ENCODE data around the gene KLHL10. TPM values are rescaled to one million over a fixed set of nuclear protein-coding genes. Genes with fewer than 3 reads are reported as not detected.

KLHL10 gene
- total and polyA plus RNA-seq, 10 donors: 0.03 to 2.1 (median 0.20) TPM; not detected in 5

DNA sequence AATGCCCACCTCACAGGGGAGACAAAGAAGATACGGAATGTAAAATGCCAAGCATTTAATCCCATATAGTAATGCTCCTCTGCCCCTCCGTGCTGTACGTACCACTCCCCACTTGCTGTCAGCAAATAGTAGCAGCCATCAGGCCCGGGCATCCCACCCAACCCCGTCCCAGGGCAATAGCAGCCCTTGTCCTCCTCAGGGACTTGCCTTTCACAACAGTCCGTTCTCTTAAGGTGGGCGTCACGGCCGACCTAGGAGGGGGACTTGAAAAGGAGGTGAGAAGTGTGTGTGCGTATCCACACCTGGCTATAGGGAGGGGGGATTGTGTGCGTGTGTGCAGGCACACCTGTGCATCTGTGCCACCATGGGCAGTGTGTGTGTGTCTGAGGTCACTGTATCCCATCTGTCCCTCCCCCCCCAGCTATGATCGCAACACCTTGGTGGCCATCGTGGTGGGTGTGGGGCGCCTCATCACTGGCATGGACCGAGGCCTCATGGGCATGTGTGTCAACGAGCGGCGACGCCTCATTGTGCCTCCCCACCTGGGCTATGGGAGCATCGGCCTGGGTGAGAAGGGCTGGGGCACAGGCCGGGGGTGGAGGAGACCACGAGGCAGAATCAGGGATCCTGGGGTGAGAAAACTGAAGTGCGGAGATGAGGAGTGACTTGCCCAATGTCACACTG is 20.8 kb upstream of the KLHL10 start:
- Histone ChIP-seq H3K4me1 (peaks cover 5 to 18% (median 11%) of the 10 kb centered on the region in 6 donors), H3K9me3 (no peaks in the 10 kb centered on the region), H3K27ac (no peak overlapping the region), H3K4me3 (no peak overlapping the region), H3K27me3 (replicated peaks in 1 of 7) (peaks cover 0 to 15% (median 0%) of the 10 kb centered on the region in 7 donors), H3K36me3 (no peaks in the 10 kb centered on the region)
- intact Hi-C loops (cut with DNase I; ENCODE audit: low total_unique reads): no loop called here
- TF ChIP-seq, protein P1, sequence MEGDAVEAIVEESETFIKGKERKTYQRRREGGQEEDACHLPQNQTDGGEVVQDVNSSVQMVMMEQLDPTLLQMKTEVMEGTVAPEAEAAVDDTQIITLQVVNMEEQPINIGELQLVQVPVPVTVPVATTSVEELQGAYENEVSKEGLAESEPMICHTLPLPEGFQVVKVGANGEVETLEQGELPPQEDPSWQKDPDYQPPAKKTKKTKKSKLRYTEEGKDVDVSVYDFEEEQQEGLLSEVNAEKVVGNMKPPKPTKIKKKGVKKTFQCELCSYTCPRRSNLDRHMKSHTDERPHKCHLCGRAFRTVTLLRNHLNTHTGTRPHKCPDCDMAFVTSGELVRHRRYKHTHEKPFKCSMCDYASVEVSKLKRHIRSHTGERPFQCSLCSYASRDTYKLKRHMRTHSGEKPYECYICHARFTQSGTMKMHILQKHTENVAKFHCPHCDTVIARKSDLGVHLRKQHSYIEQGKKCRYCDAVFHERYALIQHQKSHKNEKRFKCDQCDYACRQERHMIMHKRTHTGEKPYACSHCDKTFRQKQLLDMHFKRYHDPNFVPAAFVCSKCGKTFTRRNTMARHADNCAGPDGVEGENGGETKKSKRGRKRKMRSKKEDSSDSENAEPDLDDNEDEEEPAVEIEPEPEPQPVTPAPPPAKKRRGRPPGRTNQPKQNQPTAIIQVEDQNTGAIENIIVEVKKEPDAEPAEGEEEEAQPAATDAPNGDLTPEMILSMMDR (IDR thresholded peaks at IDR 0.05 in 8 of 11, conservative IDR thresholded peaks at IDR 0.05 in 3 of 11): no peak
- TF ChIP-seq POLR2A (IDR thresholded peaks at IDR 0.05) (no peak), POLR2AphosphoS5 (IDR thresholded peaks at IDR 0.05) (no peak)
- 93 to 97% (median 93%) methylated on average over 23 of the region's 23 CpGs for WGBS, 5 donors
- DNase-seq: no peak

DNA sequence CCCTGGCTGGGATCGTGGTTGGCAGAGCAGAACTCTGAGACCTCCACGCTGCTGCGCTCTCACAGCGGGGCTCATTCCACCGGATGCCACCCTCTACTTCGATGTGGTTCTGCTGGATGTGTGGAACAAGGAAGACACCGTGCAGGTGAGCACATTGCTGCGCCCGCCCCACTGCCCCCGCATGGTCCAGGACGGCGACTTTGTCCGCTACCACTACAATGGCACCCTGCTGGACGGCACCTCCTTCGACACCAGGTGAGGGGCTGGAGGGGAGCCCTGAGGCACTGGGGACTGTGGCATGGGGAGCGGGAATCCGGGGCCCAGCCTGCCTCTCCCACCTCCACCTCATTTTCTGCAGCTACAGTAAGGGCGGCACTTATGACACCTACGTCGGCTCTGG is 19.6 kb upstream of the KLHL10 start:
- intact Hi-C loops (cut with DNase I; ENCODE audit: low total_unique reads): no loop called here
- DNase-seq: no peak
- WGBS, 5 donors: 89 to 98% (median 94%) methylated on average over 18 to 20 of the region's 20 CpGs

DNA sequence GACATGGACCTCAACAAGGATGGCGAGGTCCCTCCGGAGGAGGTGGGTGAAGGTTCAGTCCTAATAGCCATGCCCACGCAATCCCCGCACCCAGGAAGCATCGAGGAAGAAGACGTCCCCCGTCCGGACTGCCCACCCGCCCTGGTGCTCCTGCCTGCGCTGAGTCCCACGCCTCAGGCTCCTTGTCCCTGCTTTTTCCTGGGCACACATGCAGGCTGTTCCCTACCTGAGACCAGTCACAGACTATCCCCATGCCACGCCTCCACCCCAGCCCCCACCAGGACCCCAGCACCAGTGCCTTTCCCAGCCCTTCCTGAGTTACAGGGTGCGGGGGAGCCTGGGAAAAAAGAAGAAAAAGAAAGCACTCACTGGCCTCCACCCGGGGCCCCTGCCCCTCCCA is 15.8 kb upstream of the KLHL10 start:
- intact Hi-C loops (cut with DNase I; ENCODE audit: low total_unique reads): no loop called here
- Histone ChIP-seq H3K36me3 (peaks cover 0 to 28% (median 17%) of the 10 kb centered on the region in 6 donors), H3K27ac (no peak overlapping the region), H3K4me3 (no peak overlapping the region), H3K4me1 (no peaks in the 10 kb centered on the region), H3K9me3 (no peaks in the 10 kb centered on the region), H3K27me3 (replicated peaks in 1 of 7) (no peaks in the 10 kb centered on the region)
- TF ChIP-seq POLR2AphosphoS5 (IDR thresholded peaks at IDR 0.05): no peak
- TF ChIP-seq, protein P1 (IDR thresholded peaks at IDR 0.05 in 8 of 11, conservative IDR thresholded peaks at IDR 0.05 in 3 of 11): no peak
- no peak for TF ChIP-seq POLR2A (IDR thresholded peaks at IDR 0.05)
- DNase-seq: no peak
- WGBS, 5 donors: 88 to 92% (median 89%) methylated on average over 11 to 14 of the region's 14 CpGs

More for the DNA sequence above, 19.6 kb upstream of the KLHL10 start:
- Histone ChIP-seq H3K27me3 (replicated peaks in 1 of 7) (peaks cover 0 to 2% (median 0%) of the 10 kb centered on the region in 7 donors), H3K27ac (no peak overlapping the region), H3K9me3 (no peaks in the 10 kb centered on the region), H3K4me1 (peaks cover 0 to 6% (median under 1%) of the 10 kb centered on the region in 6 donors), H3K4me3 (no peak overlapping the region), H3K36me3 (no peaks in the 10 kb centered on the region)
- no peak for TF ChIP-seq POLR2AphosphoS5 (IDR thresholded peaks at IDR 0.05)
- TF ChIP-seq POLR2A (IDR thresholded peaks at IDR 0.05): no peak
- TF ChIP-seq, protein P1 (IDR thresholded peaks at IDR 0.05 in 8 of 11, conservative IDR thresholded peaks at IDR 0.05 in 3 of 11): no peak

DNA sequence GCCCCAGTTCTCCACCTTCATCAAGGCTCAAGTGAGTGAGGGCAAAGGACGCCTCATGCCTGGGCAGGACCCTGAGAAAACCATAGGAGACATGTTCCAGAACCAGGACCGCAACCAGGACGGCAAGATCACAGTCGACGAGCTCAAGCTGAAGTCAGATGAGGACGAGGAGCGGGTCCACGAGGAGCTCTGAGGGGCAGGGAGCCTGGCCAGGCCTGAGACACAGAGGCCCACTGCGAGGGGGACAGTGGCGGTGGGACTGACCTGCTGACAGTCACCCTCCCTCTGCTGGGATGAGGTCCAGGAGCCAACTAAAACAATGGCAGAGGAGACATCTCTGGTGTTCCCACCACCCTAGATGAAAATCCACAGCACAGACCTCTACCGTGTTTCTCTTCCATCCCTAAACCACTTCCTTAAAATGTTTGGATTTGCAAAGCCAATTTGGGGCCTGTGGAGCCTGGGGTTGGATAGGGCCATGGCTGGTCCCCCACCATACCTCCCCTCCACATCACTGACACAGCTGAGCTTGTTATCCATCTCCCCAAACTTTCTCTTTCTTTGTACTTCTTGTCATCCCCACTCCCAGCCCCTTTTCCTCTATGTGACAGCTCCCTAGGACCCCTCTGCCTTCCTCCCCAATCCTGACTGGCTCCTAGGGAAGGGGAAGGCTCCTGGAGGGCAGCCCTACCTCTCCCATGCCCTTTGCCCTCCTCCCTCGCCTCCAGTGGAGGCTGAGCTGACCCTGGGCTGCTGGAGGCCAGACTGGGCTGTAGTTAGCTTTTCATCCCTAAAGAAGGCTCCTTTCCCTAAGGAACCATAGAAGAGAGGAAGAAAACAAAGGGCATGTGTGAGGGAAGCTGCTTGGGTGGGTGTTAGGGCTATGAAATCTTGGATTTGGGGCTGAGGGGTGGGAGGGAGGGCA is 15.1 kb upstream of the KLHL10 start:
- peaks cover 0 to 35% (median 22%) of the 10 kb centered on the region in 6 donors for H3K36me3 ChIP-seq
- no peaks in the 10 kb centered on the region for H3K9me3 ChIP-seq
- H3K4me1 ChIP-seq: no peaks in the 10 kb centered on the region
- no peak for DNase-seq
- no peak overlapping the region for H3K27ac ChIP-seq
- intact Hi-C loops (cut with DNase I; ENCODE audit: low total_unique reads): no loop called here
- no peaks in the 10 kb centered on the region for H3K27me3 ChIP-seq (replicated peaks in 1 of 7)
- 79 to 88% (median 82%) methylated on average over 12 of the region's 12 CpGs for WGBS, 5 donors
- peak in 1 of 3 donors; percentile 35 for TF ChIP-seq POLR2AphosphoS5 (IDR thresholded peaks at IDR 0.05)
- TF ChIP-seq, protein P1 (IDR thresholded peaks at IDR 0.05 in 8 of 11, conservative IDR thresholded peaks at IDR 0.05 in 3 of 11): no peak
- H3K4me3 ChIP-seq: no peak overlapping the region
